SK-N-SH (cell line): ENCODE data around the gene DDR1. TPM values are rescaled to one million over a fixed set of nuclear protein-coding genes. Genes with fewer than 3 reads are reported as not detected.

Source experiments
- CTCF ChIA-PET: fragments of 300-600, 350-600 bp; formaldehyde crosslinking; extraction: SDS; loops from one replicate; lab custom pipeline; 2021; lab: Yijun Ruan, JAX
- POLR2A ChIA-PET: fragments of 350-600 bp; sonication (Branson Sonifier 250); formaldehyde crosslinking; extraction: SDS; loops from one replicate; lab custom pipeline; 2020; ENCODE audit warnings: antibody characterized with exemption, inconsistent platforms; lab: Yijun Ruan, JAX
- DNase-seq: peaks from one replicate; pipeline ENCODE4 v3.0.0; 2012
- H2AFZ ChIP-seq: fragments of 200-600 bp; sonication (generic); 2 replicates; pipeline ENCODE4 v1.8.1; 2016; ENCODE audit warnings: antibody characterized with exemption, mild to moderate bottlenecking, low read depth
- H3F3A ChIP-seq: fragments of 200-600 bp; sonication (generic); replicated peaks from 2 replicates; pipeline ENCODE3; 2016; ENCODE audit warnings: antibody characterized with exemption, mild to moderate bottlenecking; ENCODE audit not compliant: insufficient read depth
- H3K27ac ChIP-seq, 2 experiments: fragments of 200-500 bp in 1 of 2; fragments of 200-600 bp in 1 of 2; sonication (Bioruptor generic) in 1 of 2; sonication (generic), shearing (Covaris generic) in 1 of 2; 2 replicates each; pipeline versions ENCODE4 v1.5.1 to v1.6.1; 2014 to 2016; ENCODE audit warnings: low read depth in 2 of 2, inconsistent platforms in 1 of 2, low read length in 1 of 2, mild to moderate bottlenecking in 1 of 2, mixed read lengths in 1 of 2
- H3K27me3 ChIP-seq: fragments of 200-600 bp; sonication (generic), shearing (Covaris generic); 2 replicates; pipeline ENCODE4 v1.6.1; 2016; ENCODE audit warnings: mixed run types; ENCODE audit not compliant: insufficient read depth
- H3K36me3 ChIP-seq, 2 experiments: fragments of 200-500 bp in 1 of 2; fragments of 200-600 bp in 1 of 2; sonication (Bioruptor generic) in 1 of 2; sonication (generic) in 1 of 2; replicated peaks in 1 of 2; 2 replicates each; pipeline versions ENCODE3 to v1.5.1; 2014 to 2016; ENCODE audit warnings: low read length in 1 of 2, mild to moderate bottlenecking in 1 of 2; ENCODE audit not compliant: insufficient read depth in 2 of 2, control insufficient read depth in 1 of 2
- H3K4me1 ChIP-seq, 2 experiments: fragments of 200-500 bp in 1 of 2; fragments of 200-600 bp in 1 of 2; sonication (Bioruptor generic) in 1 of 2; sonication (generic), shearing (Covaris generic) in 1 of 2; 2 replicates each; pipeline versions ENCODE4 v1.5.1 to v1.6.1; 2014 to 2016; ENCODE audit warnings: low read depth in 1 of 2, low read length in 1 of 2, mixed run types in 1 of 2; ENCODE audit not compliant: insufficient read depth in 2 of 2, control insufficient read depth in 1 of 2
- H3K4me2 ChIP-seq: fragments of 200-600 bp; sonication (generic), shearing (Covaris generic); 2 replicates; pipeline ENCODE4 v1.6.1; 2017; ENCODE audit warnings: mixed run types
- H3K4me3 ChIP-seq, 2 experiments: fragments of 200-500 bp in 1 of 2; fragments of 200-600 bp in 1 of 2; sonication (Bioruptor generic) in 1 of 2; sonication (generic), shearing (Covaris generic) in 1 of 2; 2 replicates each; pipeline versions ENCODE4 v1.5.1 to v1.8.1; 2014 to 2016; ENCODE audit warnings: low read depth in 2 of 2, inconsistent platforms in 1 of 2, low read length in 1 of 2, mild to moderate bottlenecking in 1 of 2, mixed read lengths in 1 of 2, moderate library complexity in 1 of 2
- H3K79me2 ChIP-seq: fragments of 200-600 bp; sonication (generic); 2 replicates; pipeline ENCODE4 v1.8.1; 2017; ENCODE audit warnings: mild to moderate bottlenecking; ENCODE audit not compliant: insufficient read depth
- H3K9ac ChIP-seq: fragments of 200-600 bp; sonication (generic); 2 replicates; pipeline ENCODE4 v1.6.1; 2017; ENCODE audit warnings: mixed run types
- H3K9me2 ChIP-seq: fragments of 200-600 bp; sonication (generic); 2 replicates; pipeline ENCODE4 v1.6.1; 2017; ENCODE audit warnings: mixed run types
- H3K9me3 ChIP-seq: fragments of 200-600 bp; sonication (generic); 2 replicates; pipeline ENCODE4 v1.6.1; 2017; ENCODE audit warnings: mixed run types, mild to moderate bottlenecking, moderate library complexity
- H4K20me1 ChIP-seq: fragments of 200-600 bp; sonication (generic); 2 replicates; pipeline ENCODE4 v1.6.1; 2017; ENCODE audit warnings: mild to moderate bottlenecking, mixed run types; ENCODE audit not compliant: insufficient read depth
- ELF1 ChIP-seq: IDR thresholded peaks from 2 replicates; pipeline ENCODE4 v1.4.0; 2012
- EP300 ChIP-seq, 2 experiments: IDR thresholded peaks; 2 replicates each; pipeline versions ENCODE4 v1.4.0 to v1.6.1; 2012; ENCODE audit warnings: borderline replicate concordance in 1 of 2, low read depth in 1 of 2, low read length in 1 of 2
- FOXM1 ChIP-seq: IDR thresholded peaks from 2 replicates; pipeline ENCODE4 v1.4.0; 2012; ENCODE audit warnings: low read depth, mild to moderate bottlenecking
- GABPA ChIP-seq: IDR thresholded peaks from 2 replicates; pipeline ENCODE4 v1.4.0; 2012; ENCODE audit warnings: low read depth, mild to moderate bottlenecking
- GATA2 ChIP-seq: sonication (generic); formaldehyde crosslinking; IDR thresholded peaks from 2 replicates; pipeline ENCODE4 v1.5.0; 2020; ENCODE audit warnings: mild to moderate bottlenecking, missing genetic modification reagents
- JUND ChIP-seq: IDR thresholded peaks from 2 replicates; pipeline ENCODE4 v1.4.0; 2012
- NFIC ChIP-seq: IDR thresholded peaks from 2 replicates; pipeline ENCODE4 v1.4.0; 2012; ENCODE audit warnings: borderline replicate concordance
- RAD21 ChIP-seq: IDR thresholded peaks from 2 replicates; pipeline ENCODE4 v1.6.1; 2012; ENCODE audit warnings: mild to moderate bottlenecking, low read length
- RXRA ChIP-seq: IDR thresholded peaks from 2 replicates; pipeline ENCODE4 v1.4.0; 2012; ENCODE audit warnings: low read depth, mild to moderate bottlenecking, borderline replicate concordance
- SIN3A ChIP-seq: IDR thresholded peaks from 2 replicates; pipeline ENCODE4 v1.6.1; 2012; ENCODE audit warnings: low read depth, mild to moderate bottlenecking, low read length, moderate library complexity, borderline replicate concordance
- SMC3 ChIP-seq: IDR thresholded peaks from 2 replicates; pipeline ENCODE4 v1.6.1; 2012; ENCODE audit warnings: low read depth, low read length, improper control_type of control experiment
- TCF12 ChIP-seq: IDR thresholded peaks from 2 replicates; pipeline ENCODE4 v1.4.0; 2012
- TEAD4 ChIP-seq: IDR thresholded peaks from 2 replicates; pipeline ENCODE4 v1.4.0; 2012; ENCODE audit warnings: mild to moderate bottlenecking, borderline replicate concordance; ENCODE audit not compliant: insufficient read depth
- USF1 ChIP-seq: IDR thresholded peaks from 2 replicates; pipeline ENCODE4 v1.4.0; 2012; ENCODE audit warnings: low read depth, borderline replicate concordance
- ZBTB33 ChIP-seq: IDR thresholded peaks from 2 replicates; pipeline ENCODE4 v1.4.0; 2012; ENCODE audit warnings: low read depth, borderline replicate concordance
- WGBS: methylation state at CpG from one replicate; pipeline ENCODE4 v1.1.6; 2017; ENCODE audit warnings: low lambda C conversion rate; 5-methylcytosine and 5-hydroxymethylcytosine counted together
- polyA plus RNA-seq, 3 experiments: library from polyadenylated mRNA; depleted of rRNA; stranded (reverse); fragments of >200 nt; gene quantifications; 2 replicates each; pipeline ENCODE4 v1.2.3, GENCODE V29; 2012
- TF ChIP-seq, protein P1 (sequence below): IDR thresholded peaks from 2 replicates; pipeline ENCODE4 v1.4.0; 2012; ENCODE audit warnings: low read depth
- TF ChIP-seq, protein P2 (sequence below): IDR thresholded peaks from 2 replicates; pipeline ENCODE4; 2012
- TF ChIP-seq, protein P3 (sequence below): fragments of 200-600 bp; sonication (generic); IDR thresholded peaks from 2 replicates; pipeline ENCODE4 v1.6.1; 2017; ENCODE audit warnings: antibody characterized with exemption, mild to moderate bottlenecking, moderate library complexity

Gene DDR1
- polyA plus RNA-seq, 1 of the 3 experiments (the other 2 are of a cell fraction), result 52.8 TPM

DNA sequence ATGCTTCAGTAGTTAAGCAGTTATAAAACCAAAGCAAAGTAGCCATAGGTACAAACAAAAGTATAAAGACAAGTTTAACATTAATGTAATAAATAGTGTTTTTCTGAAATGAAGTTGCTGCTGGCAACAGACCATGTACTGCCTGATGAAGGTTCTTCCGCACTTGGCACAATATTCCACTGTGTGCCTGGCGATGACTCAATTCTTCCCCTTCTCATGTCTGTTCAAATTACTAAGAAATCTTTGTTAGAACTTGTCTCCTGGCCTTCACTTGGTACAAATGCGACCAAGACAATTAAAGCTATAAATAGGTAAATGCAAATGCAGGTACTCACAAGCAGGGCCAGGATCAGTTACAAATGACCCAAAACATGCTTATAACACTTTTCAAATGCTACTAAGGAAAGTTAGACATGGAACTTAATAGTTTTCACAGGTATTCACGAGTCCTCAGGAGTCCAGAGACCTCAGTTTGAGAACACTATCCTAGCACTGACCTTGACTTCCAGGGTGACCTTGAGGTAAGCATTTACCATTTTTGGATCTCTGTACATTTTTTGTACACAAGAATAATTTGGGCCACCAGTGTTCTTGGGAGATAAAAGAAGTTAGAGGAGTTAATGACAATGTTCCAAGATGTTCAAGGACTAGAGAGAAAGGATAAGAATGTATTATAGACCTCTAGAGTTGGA, 8.1 kb upstream of the DDR1 start (continued):
- TF ChIP-seq, protein P1, sequence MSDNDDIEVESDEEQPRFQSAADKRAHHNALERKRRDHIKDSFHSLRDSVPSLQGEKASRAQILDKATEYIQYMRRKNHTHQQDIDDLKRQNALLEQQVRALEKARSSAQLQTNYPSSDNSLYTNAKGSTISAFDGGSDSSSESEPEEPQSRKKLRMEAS, result no peak
- TF ChIP-seq TCF12, result peak; percentile 65
- TF ChIP-seq, protein P2, sequence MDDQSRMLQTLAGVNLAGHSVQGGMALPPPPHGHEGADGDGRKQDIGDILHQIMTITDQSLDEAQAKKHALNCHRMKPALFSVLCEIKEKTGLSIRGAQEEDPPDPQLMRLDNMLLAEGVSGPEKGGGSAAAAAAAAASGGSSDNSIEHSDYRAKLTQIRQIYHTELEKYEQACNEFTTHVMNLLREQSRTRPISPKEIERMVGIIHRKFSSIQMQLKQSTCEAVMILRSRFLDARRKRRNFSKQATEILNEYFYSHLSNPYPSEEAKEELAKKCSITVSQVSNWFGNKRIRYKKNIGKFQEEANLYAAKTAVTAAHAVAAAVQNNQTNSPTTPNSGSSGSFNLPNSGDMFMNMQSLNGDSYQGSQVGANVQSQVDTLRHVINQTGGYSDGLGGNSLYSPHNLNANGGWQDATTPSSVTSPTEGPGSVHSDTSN, result peak; percentile 92
- TF ChIP-seq SIN3A, result no peak
- TF ChIP-seq USF1, result no peak
- TF ChIP-seq RXRA, result no peak
- TF ChIP-seq GATA2 (CRISPR knock-in tag), result no peak
- TF ChIP-seq TEAD4, result no peak
- peak in 1 of 2 experiments; percentile 49; a peak in 1 of 4 replicates for TF ChIP-seq EP300 (IDR thresholded peaks at IDR 0.05; ENCODE audit: borderline replicate concordance in 1 of 2, low read depth in 1 of 2, low read length in 1 of 2)
- no peak for TF ChIP-seq GABPA

DNA sequence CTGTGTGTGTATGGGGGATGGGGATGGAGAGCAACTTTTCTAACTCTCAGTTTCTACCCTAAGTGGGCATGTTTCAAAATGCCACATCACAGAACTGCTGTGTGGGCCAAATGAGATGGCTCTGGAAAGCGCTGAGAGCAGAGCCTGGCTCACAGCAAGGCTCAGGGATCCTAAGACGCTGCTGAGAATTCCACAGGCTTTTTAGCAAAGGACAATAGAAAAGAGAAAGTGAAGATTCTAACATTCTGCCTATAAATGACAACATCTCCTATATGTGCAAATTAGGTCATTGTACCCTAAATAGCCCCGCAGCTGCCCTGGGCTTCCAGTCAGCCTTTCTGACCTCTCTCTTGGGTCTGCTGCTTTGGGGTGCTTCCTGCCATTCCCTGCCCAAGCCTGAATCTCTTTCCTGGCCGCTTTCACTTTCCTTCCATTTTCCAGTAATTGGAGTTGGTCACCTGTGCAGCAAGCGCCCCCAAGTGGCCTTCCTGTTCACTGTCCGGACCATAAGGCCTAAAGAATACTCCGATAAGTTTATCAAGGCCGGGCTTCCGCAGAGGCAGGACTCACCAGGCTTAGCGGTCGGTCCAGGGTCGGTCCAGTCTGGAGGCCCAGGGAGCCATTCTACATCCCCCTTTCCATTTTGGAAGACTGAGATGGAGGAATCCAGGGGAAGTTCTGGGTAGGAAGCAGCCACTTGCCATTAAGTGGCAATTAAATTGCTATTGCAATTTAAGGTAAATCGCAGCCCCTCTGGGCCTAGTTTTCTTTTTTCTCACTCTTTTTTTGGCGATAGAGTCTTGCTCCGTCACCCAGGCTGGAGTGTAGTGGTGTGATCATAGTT, 6.7 kb upstream of the DDR1 start:
- peaks cover 8% of the 10 kb centered on the region for H3F3A ChIP-seq
- peak overlapping the region; percentile 43 for H3K4me2 ChIP-seq
- H3K9me3 ChIP-seq, result no peaks in the 10 kb centered on the region
- peak overlapping the region; percentile 84 for H2AFZ ChIP-seq
- peak overlapping the region; percentile 73 to 87 for H3K27ac ChIP-seq
- CTCF ChIA-PET, result interaction anchor here (0.6 to 7.6 kb wide), 34 partner anchors 9 to 210 kb away, joined by 3 to 103 read pairs (median 4); no protein-coding TSS in a partner anchor
- H3K9ac ChIP-seq, result peak overlapping the region; percentile 44
- POLR2A ChIA-PET, result no interaction called here
- H3K79me2 ChIP-seq, result no peaks in the 10 kb centered on the region
- H3K27me3 ChIP-seq, result no peaks in the 10 kb centered on the region
- no peaks in the 10 kb centered on the region for H4K20me1 ChIP-seq
- peak; percentile 83 for DNase-seq
- peaks cover 7 to 17% of the 10 kb centered on the region in 2 experiments; a peak in 2 of 4 replicates for H3K4me1 ChIP-seq
- no peaks in the 10 kb centered on the region for H3K36me3 ChIP-seq
- H3K4me3 ChIP-seq, result peak overlapping the region; percentile 21 to 23
- 14% methylated on average over 14 of the region's 15 CpGs for WGBS
- no peaks in the 10 kb centered on the region for H3K9me2 ChIP-seq
- TF ChIP-seq RXRA, result no peak
- no peak for TF ChIP-seq ELF1
- no peak for TF ChIP-seq GATA2 (CRISPR knock-in tag)
- TF ChIP-seq, protein P3, sequence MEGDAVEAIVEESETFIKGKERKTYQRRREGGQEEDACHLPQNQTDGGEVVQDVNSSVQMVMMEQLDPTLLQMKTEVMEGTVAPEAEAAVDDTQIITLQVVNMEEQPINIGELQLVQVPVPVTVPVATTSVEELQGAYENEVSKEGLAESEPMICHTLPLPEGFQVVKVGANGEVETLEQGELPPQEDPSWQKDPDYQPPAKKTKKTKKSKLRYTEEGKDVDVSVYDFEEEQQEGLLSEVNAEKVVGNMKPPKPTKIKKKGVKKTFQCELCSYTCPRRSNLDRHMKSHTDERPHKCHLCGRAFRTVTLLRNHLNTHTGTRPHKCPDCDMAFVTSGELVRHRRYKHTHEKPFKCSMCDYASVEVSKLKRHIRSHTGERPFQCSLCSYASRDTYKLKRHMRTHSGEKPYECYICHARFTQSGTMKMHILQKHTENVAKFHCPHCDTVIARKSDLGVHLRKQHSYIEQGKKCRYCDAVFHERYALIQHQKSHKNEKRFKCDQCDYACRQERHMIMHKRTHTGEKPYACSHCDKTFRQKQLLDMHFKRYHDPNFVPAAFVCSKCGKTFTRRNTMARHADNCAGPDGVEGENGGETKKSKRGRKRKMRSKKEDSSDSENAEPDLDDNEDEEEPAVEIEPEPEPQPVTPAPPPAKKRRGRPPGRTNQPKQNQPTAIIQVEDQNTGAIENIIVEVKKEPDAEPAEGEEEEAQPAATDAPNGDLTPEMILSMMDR, result peak; percentile 94
- TF ChIP-seq NFIC, result no peak
- no peak for TF ChIP-seq FOXM1
- TF ChIP-seq TCF12, result 0 out of 2 replicates have a peak, but pooled peaks have one; percentile 13
- no peak for TF ChIP-seq TEAD4
- TF ChIP-seq, protein P1, result 0 out of 2 replicates have a peak, but pooled peaks have one; percentile 14
- TF ChIP-seq SMC3, result peak; percentile 92
- peak; percentile 95 for TF ChIP-seq RAD21
- no peak for TF ChIP-seq ZBTB33
- TF ChIP-seq JUND, result no peak
- TF ChIP-seq SIN3A, result peak; percentile 29; the same call in 1 of the 2 replicates
